Ascending aorta (tissue), 2 donors: Measurements from ENCODE around the gene NR3C1. TPM values are rescaled to one million over a fixed set of nuclear protein-coding genes. Genes with fewer than 3 reads are reported as not detected.

ENCODE experiments used
- DNase-seq, 2 donors: peaks; one replicate each; pipeline ENCODE4 v3.0.0-alpha.2; 2019; ENCODE audit warnings: low spot score in 2 of 2
- H3K27ac ChIP-seq, 2 donors: fragments of 200-600 bp; sonication (generic); one replicate each; pipeline ENCODE4 v1.5.1; 2016 to 2017; ENCODE audit warnings: mild to moderate bottlenecking in 1 of 2
- H3K27me3 ChIP-seq: fragments of 200-600 bp; sonication (generic); one replicate; pipeline ENCODE4 v1.5.1; 2017
- H3K36me3 ChIP-seq, 2 donors: fragments of 200-600 bp; sonication (generic); one replicate each; pipeline ENCODE4 v1.5.1; 2016
- H3K4me1 ChIP-seq, 2 donors: fragments of 200-600 bp; sonication (generic); one replicate each; pipeline ENCODE4 v1.5.1; 2016 to 2017; ENCODE audit warnings: mild to moderate bottlenecking in 1 of 2
- H3K4me3 ChIP-seq, 2 donors: fragments of 200-600 bp; sonication (generic); one replicate each; pipeline ENCODE4 v1.5.1; 2016 to 2017; ENCODE audit warnings: mild to moderate bottlenecking in 1 of 2
- H3K9me3 ChIP-seq, 2 donors: fragments of 200-600 bp; sonication (generic); one replicate each; pipeline ENCODE4 v1.5.1; 2016
- CTCF ChIP-seq, 3 experiments: fragments of 200-600 bp in 2 of 3; fragments of 450-650 bp in 1 of 3; sonication (generic) in 2 of 3; IDR thresholded peaks; one replicate each; pipeline ENCODE4 v1.5.1; 2016 to 2019; ENCODE audit warnings: antibody characterized with exemption in 3 of 3, mild to moderate bottlenecking in 1 of 3, moderate library complexity in 1 of 3
- intact Hi-C: fragments of 100-400 bp; cut with DNase I; formaldehyde crosslinking; loops from one replicate; pipeline ENCODE4 v1.15.1; 2023
- total RNA-seq: library from RNA; depleted of rRNA; stranded (reverse); fragments of >200 nt; gene quantifications from one replicate; pipeline ENCODE4 v1.1.0, GENCODE V29; 2016

Gene NR3C1
- total RNA-seq, 1 donor from 2014 or later = 18.4 TPM

GRCh38 chr5:143404416-143405062 is 1.1 kb upstream of the NR3C1 start:
- Histone ChIP-seq H3K36me3 (no peaks in the 10 kb centered on the region), H3K4me1 (peaks cover 0 to 2% of the 10 kb centered on the region in 2 donors), H3K27ac (peak overlapping the region; percentile 98 to 99), H3K4me3 (peak overlapping the region; percentile 70 to 91), H3K9me3 (no peaks in the 10 kb centered on the region), H3K27me3 (no peaks in the 10 kb centered on the region)
- peak; percentile 36 to 85 for DNase-seq
- TF ChIP-seq CTCF (IDR thresholded peaks at IDR 0.05) = no peak
- intact Hi-C loops = loop anchor here (2.0 to 5.0 kb wide), 7 partner anchors 62 to 420 kb away; no protein-coding TSS in a partner anchor

GRCh38 chr5:143403334-143403592 is 223 bp downstream of the NR3C1 start:
- no peak for DNase-seq
- peak overlapping the region; percentile 98 to 99 for H3K27ac ChIP-seq
- no peaks in the 10 kb centered on the region for H3K9me3 ChIP-seq
- no peak for TF ChIP-seq CTCF (IDR thresholded peaks at IDR 0.05)
- H3K4me1 ChIP-seq = peaks cover 0 to 2% of the 10 kb centered on the region in 2 donors
- H3K4me3 ChIP-seq = peak overlapping the region; percentile 70 to 91
- no peaks in the 10 kb centered on the region for H3K36me3 ChIP-seq
- intact Hi-C loops = loop anchor here (1.0 to 5.0 kb wide), 8 partner anchors 61 to 476 kb away; no protein-coding TSS in a partner anchor
- no peaks in the 10 kb centered on the region for H3K27me3 ChIP-seq

GRCh38 chr5:143402553-143403333 is 743 bp downstream of the NR3C1 start:
- TF ChIP-seq CTCF (IDR thresholded peaks at IDR 0.05) = no peak
- Histone ChIP-seq H3K27ac (peak overlapping the region; percentile 98 to 99), H3K36me3 (no peaks in the 10 kb centered on the region), H3K9me3 (no peaks in the 10 kb centered on the region), H3K4me1 (peaks cover 0 to 2% of the 10 kb centered on the region in 2 donors), H3K4me3 (peak overlapping the region; percentile 70 to 91), H3K27me3 (no peaks in the 10 kb centered on the region)
- peak; percentile 24 to 82 for DNase-seq
- intact Hi-C loops = loop anchor here (1.0 to 5.0 kb wide), 8 partner anchors 60 to 476 kb away; no protein-coding TSS in a partner anchor

- H3K27ac ChIP-seq = peak overlapping the region; percentile 98 to 99
- intact Hi-C loops = loop anchor here (2.0 to 5.0 kb wide), 7 partner anchors 60 to 475 kb away; no protein-coding TSS in a partner anchor
- no peaks in the 10 kb centered on the region for H3K27me3 ChIP-seq
- H3K9me3 ChIP-seq = no peaks in the 10 kb centered on the region
- no peaks in the 10 kb centered on the region for H3K36me3 ChIP-seq
- peak overlapping the region; percentile 70 to 91 for H3K4me3 ChIP-seq
- peaks cover 0 to 5% of the 10 kb centered on the region in 2 donors for H3K4me1 ChIP-seq
- no peak for TF ChIP-seq CTCF (IDR thresholded peaks at IDR 0.05)
- DNase-seq = no peak
These were observed 1.4 kb downstream of the NR3C1 start for GRCh38 chr5:143402017-143402552.

- intact Hi-C loops = loop anchor here (2.0 to 5.0 kb wide), 7 partner anchors 59 to 475 kb away; no protein-coding TSS in a partner anchor
These were observed 2.1 kb downstream of the NR3C1 start for GRCh38 chr5:143401227-143402016.

More at GRCh38 chr5:143401227-143402016, 2.1 kb downstream of the NR3C1 start:
- Histone ChIP-seq H3K27me3 (no peaks in the 10 kb centered on the region), H3K9me3 (no peaks in the 10 kb centered on the region), H3K4me3 (peak overlapping the region; percentile 70 to 91), H3K4me1 (peaks cover 0 to 7% of the 10 kb centered on the region in 2 donors), H3K27ac (no peak overlapping the region), H3K36me3 (no peaks in the 10 kb centered on the region)
- TF ChIP-seq CTCF (IDR thresholded peaks at IDR 0.05) = no peak
- no peak for DNase-seq
